Measurements from ENCODE around the gene KPNA6.
"Not testable (repeated sequence)": the region's sequence is repeated elsewhere in the genome, so short reads cannot be mapped to it uniquely, and the experiment has no call there.

The KPNA6 gene

GRCh38 chr1:32077451-32077850 lies 30.4 kb upstream of the KPNA6 start:
- ChIA-PET CTCF (no interaction called here), POLR2A (no interaction called here)
- no peak for DNase-seq (ENCODE audit: extremely low spot score)
- no peak for TF ChIP-seq CTCF (IDR thresholded peaks at IDR 0.05; ENCODE audit: control extremely low read depth, extremely low read depth, low read depth, missing control alignments)

- TF ChIP-seq CTCF (IDR thresholded peaks at IDR 0.05; ENCODE audit: control extremely low read depth, extremely low read depth, low read depth, missing control alignments) = no peak
- ChIA-PET POLR2A (no interaction called here), CTCF (interaction anchor here (1.0 kb wide), 1 partner anchor 9 kb away, joined by 6 read pairs; the partner anchor contains the start of gene TMEM39B)
- DNase-seq (ENCODE audit: extremely low spot score) = no peak
Measured at GRCh38 chr1:32082022-32082421, 25.8 kb upstream of the KPNA6 start.

GRCh38 chr1:32086381-32086780 lies 21.5 kb upstream of the KPNA6 start:
- CTCF ChIA-PET = interaction anchor here (1.2 kb wide), 1 partner anchor 22 kb away, joined by 4 read pairs; no protein-coding TSS in a partner anchor
- POLR2A ChIA-PET = interaction anchor here (0.6 kb wide), 1 partner anchor 102 kb away, joined by 3 read pairs; no protein-coding TSS in a partner anchor
- not testable (repeated sequence) for DNase-seq (ENCODE audit: extremely low spot score)

- TF ChIP-seq CTCF (IDR thresholded peaks at IDR 0.05; ENCODE audit: control extremely low read depth, extremely low read depth, low read depth, missing control alignments) = no peak
- ChIA-PET CTCF (interaction anchor here (1.0 to 1.3 kb wide), 2 partner anchors 8 to 18 kb away, joined by 4 to 5 read pairs; no protein-coding TSS in a partner anchor), POLR2A (interaction anchor here (0.6 kb wide), 2 partner anchors 11 to 219 kb away, joined by 8 to 13 read pairs; no protein-coding TSS in a partner anchor)
- no peak for DNase-seq (ENCODE audit: extremely low spot score)
Measured at GRCh38 chr1:32091176-32091575, 16.7 kb upstream of the KPNA6 start.

- POLR2A ChIA-PET = interaction anchor here (0.6 kb wide), 2 partner anchors 10 to 220 kb away, joined by 8 to 13 read pairs; no protein-coding TSS in a partner anchor
- no peak for DNase-seq (ENCODE audit: extremely low spot score)
- TF ChIP-seq CTCF (IDR thresholded peaks at IDR 0.05; ENCODE audit: control extremely low read depth, extremely low read depth, low read depth, missing control alignments) = no peak
- CTCF ChIA-PET = interaction anchor here (1.0 to 1.3 kb wide), 2 partner anchors 8 to 17 kb away, joined by 4 to 5 read pairs; no protein-coding TSS in a partner anchor
Measured at GRCh38 chr1:32091591-32091990, 16.3 kb upstream of the KPNA6 start.

GRCh38 chr1:32094746-32095521 lies 12.9 kb upstream of the KPNA6 start:
- DNase-seq (ENCODE audit: extremely low spot score) = no peak
- ChIA-PET POLR2A (no interaction called here), CTCF (interaction anchor here (0.9 kb wide), 1 partner anchor 14 kb away, joined by 3 read pairs; no protein-coding TSS in a partner anchor)
- no peak for TF ChIP-seq CTCF (IDR thresholded peaks at IDR 0.05; ENCODE audit: control extremely low read depth, extremely low read depth, low read depth, missing control alignments)

GRCh38 chr1:32099426-32099825 lies 8.4 kb upstream of the KPNA6 start:
- DNase-seq (ENCODE audit: extremely low spot score) = no peak
- CTCF ChIA-PET = interaction anchor here (1.3 to 2.0 kb wide), 2 partner anchors 9 to 37 kb away, joined by 3 to 7 read pairs; partner anchors contain the start of gene KPNA6
- TF ChIP-seq CTCF (IDR thresholded peaks at IDR 0.05; ENCODE audit: control extremely low read depth, extremely low read depth, low read depth, missing control alignments) = no peak
- POLR2A ChIA-PET = no interaction called here
